HFFc6 (cell line): ENCODE data around the gene KCNAB1. TPM values are rescaled to one million over a fixed set of nuclear protein-coding genes. Genes with fewer than 3 reads are reported as not detected.

Experiments
- DNase-seq: peaks from one replicate; pipeline ENCODE4 v3.0.0-alpha.2; 2018
- H3K27ac Mint-ChIP-seq: 2 replicates; pipeline ENCODE4 v1.8.0; 2020; ENCODE audit warnings: mild to moderate bottlenecking, mixed read lengths
- H3K27me3 Mint-ChIP-seq: 2 replicates; pipeline ENCODE4 v1.8.0; 2021; ENCODE audit warnings: mild to moderate bottlenecking, moderate library complexity, mixed read lengths; ENCODE audit not compliant: insufficient read depth
- H3K36me3 Mint-ChIP-seq: 2 replicates; pipeline ENCODE4 v1.8.0; 2021; ENCODE audit warnings: low read depth, mixed read lengths
- H3K4me1 Mint-ChIP-seq: 2 replicates; pipeline ENCODE4 v1.8.0; 2020; ENCODE audit warnings: low read depth, mixed read lengths
- H3K4me3 Mint-ChIP-seq: 2 replicates; pipeline ENCODE4 v1.8.0; 2020; ENCODE audit warnings: mild to moderate bottlenecking, moderate library complexity, mixed read lengths
- H3K9me3 Mint-ChIP-seq: 2 replicates; pipeline ENCODE4 v1.8.0; 2020; ENCODE audit warnings: mild to moderate bottlenecking, mixed read lengths
- total RNA-seq, 6 experiments: library from RNA; stranded (reverse); fragmentation: NEBNext Ultra II Directional; extraction: Animal tissue kit (Norgen Biotek cat#: 25700); gene quantifications; 2 replicates in 1 of 6; 3 replicates in 5 of 6; pipeline ENCODE4 v1.2.3, GENCODE V29; 2021
- TF ChIP-seq, protein P1 (sequence below): fragments of 200-600 bp; sonication (generic); IDR thresholded peaks from 2 replicates; pipeline ENCODE4 v1.5.0; 2021; ENCODE audit warnings: antibody characterized with exemption, mild to moderate bottlenecking

KCNAB1 gene
- total RNA-seq, 6 experiments from 2014 or later, result not detected

GRCh38 chr3:156304406-156304805 is 184.0 kb downstream of the KCNAB1 start:
- peaks cover 1% of the 10 kb centered on the region for H3K27me3 Mint-ChIP-seq
- peaks cover 20% of the 10 kb centered on the region for H3K4me1 Mint-ChIP-seq
- no peaks in the 10 kb centered on the region for H3K36me3 Mint-ChIP-seq
- no peak overlapping the region for H3K4me3 Mint-ChIP-seq
- H3K9me3 Mint-ChIP-seq, result no peaks in the 10 kb centered on the region
- TF ChIP-seq, protein P1, sequence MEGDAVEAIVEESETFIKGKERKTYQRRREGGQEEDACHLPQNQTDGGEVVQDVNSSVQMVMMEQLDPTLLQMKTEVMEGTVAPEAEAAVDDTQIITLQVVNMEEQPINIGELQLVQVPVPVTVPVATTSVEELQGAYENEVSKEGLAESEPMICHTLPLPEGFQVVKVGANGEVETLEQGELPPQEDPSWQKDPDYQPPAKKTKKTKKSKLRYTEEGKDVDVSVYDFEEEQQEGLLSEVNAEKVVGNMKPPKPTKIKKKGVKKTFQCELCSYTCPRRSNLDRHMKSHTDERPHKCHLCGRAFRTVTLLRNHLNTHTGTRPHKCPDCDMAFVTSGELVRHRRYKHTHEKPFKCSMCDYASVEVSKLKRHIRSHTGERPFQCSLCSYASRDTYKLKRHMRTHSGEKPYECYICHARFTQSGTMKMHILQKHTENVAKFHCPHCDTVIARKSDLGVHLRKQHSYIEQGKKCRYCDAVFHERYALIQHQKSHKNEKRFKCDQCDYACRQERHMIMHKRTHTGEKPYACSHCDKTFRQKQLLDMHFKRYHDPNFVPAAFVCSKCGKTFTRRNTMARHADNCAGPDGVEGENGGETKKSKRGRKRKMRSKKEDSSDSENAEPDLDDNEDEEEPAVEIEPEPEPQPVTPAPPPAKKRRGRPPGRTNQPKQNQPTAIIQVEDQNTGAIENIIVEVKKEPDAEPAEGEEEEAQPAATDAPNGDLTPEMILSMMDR, result no peak
- no peak overlapping the region for H3K27ac Mint-ChIP-seq
- peak; percentile 5 for DNase-seq

- TF ChIP-seq, protein P1, result no peak
- no peaks in the 10 kb centered on the region for H3K9me3 Mint-ChIP-seq
- peaks cover 20% of the 10 kb centered on the region for H3K4me1 Mint-ChIP-seq
- H3K27me3 Mint-ChIP-seq, result peaks cover 1% of the 10 kb centered on the region
- H3K36me3 Mint-ChIP-seq, result no peaks in the 10 kb centered on the region
- H3K27ac Mint-ChIP-seq, result no peak overlapping the region
- H3K4me3 Mint-ChIP-seq, result no peak overlapping the region
- DNase-seq, result no peak
These were observed 185.3 kb downstream of the KCNAB1 start for GRCh38 chr3:156305672-156306071.

DNA sequence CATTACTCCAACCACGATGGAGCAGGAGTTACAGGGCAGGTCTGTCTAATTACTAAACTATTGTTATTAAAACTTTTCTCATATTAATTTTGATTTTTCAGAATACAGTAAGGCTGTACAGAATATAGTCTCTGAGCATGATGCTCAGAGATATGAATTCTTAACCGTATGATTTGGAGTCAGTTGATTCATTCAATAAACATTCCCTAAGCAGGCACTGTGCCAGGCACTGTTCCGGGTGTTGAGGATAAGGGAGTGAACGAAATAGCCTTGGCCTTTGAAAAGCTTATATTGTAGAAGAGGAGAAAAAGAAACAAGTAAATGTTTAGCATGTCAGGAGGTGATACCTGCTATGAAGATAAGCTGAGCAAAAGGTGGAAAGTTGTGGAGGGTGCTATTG is 187.3 kb downstream of the KCNAB1 start:
- H3K4me1 Mint-ChIP-seq, result peaks cover 20% of the 10 kb centered on the region

GRCh38 chr3:156311431-156311830 is 191.1 kb downstream of the KCNAB1 start:
- H3K36me3 Mint-ChIP-seq, result no peaks in the 10 kb centered on the region
- peaks cover 10% of the 10 kb centered on the region for H3K4me1 Mint-ChIP-seq

More for the DNA sequence above, 187.3 kb downstream of the KCNAB1 start:
- peaks cover 2% of the 10 kb centered on the region for H3K27me3 Mint-ChIP-seq
- no peaks in the 10 kb centered on the region for H3K36me3 Mint-ChIP-seq
- TF ChIP-seq, protein P1, result no peak
- peak; percentile 28 for DNase-seq
- H3K27ac Mint-ChIP-seq, result no peak overlapping the region
- H3K4me3 Mint-ChIP-seq, result no peak overlapping the region
- no peaks in the 10 kb centered on the region for H3K9me3 Mint-ChIP-seq

DNA sequence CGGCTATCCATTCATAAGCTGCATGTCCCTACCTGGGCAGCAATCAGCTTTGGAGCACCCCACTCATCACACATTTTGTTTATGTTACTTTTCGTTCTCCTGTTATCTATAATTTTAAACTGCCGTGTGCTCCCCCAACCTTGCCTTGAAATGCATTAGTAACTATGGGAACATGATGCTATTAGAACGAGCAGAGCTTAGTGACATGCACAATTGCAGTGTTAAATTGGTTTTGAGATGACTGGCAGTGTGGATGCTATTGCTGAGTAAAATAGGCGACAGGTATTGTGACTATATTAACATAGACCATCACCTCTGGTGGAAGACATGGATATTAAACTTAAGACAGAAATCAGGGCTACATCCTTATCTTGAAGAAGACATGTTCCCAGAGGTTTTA is 191.6 kb downstream of the KCNAB1 start:
- DNase-seq, result no peak
- TF ChIP-seq, protein P1, result no peak
- H3K27me3 Mint-ChIP-seq, result peaks cover 1% of the 10 kb centered on the region
- no peaks in the 10 kb centered on the region for H3K36me3 Mint-ChIP-seq
- no peaks in the 10 kb centered on the region for H3K9me3 Mint-ChIP-seq
- H3K27ac Mint-ChIP-seq, result no peak overlapping the region
- H3K4me3 Mint-ChIP-seq, result no peak overlapping the region
- peaks cover 10% of the 10 kb centered on the region for H3K4me1 Mint-ChIP-seq

More at GRCh38 chr3:156311431-156311830, 191.1 kb downstream of the KCNAB1 start:
- Mint-ChIP-seq H3K27me3 (peaks cover 1% of the 10 kb centered on the region), H3K27ac (no peak overlapping the region), H3K9me3 (no peaks in the 10 kb centered on the region), H3K4me3 (no peak overlapping the region)
- TF ChIP-seq, protein P1, result no peak
- DNase-seq, result no peak

DNA sequence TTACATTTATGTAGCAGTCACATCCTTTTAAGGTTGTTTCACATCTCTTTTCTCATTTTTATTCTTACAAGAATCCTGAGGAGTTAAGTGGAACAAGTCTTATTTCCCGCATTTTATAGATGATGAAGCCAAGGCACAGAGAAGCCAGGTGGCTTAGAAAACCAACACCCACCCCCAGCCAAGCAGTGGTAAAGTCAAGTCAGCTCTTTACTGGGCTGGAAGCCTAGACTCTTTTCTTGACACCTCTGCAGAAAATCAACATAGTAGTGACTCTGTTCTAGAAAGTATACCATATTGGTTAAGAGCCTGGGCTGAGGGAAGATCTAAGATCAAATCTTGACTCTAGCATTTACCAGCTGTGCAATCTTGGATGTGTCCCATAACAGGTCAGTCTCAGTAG is 195.7 kb downstream of the KCNAB1 start:
- Mint-ChIP-seq H3K36me3 (no peaks in the 10 kb centered on the region), H3K27me3 (peaks cover 1% of the 10 kb centered on the region), H3K4me3 (no peak overlapping the region), H3K27ac (no peak overlapping the region), H3K4me1 (peaks cover 11% of the 10 kb centered on the region), H3K9me3 (no peaks in the 10 kb centered on the region)
- DNase-seq, result no peak
- TF ChIP-seq, protein P1, result no peak
